ENCODE data around the gene CEP170. TPM values are rescaled to one million over a fixed set of nuclear protein-coding genes. Genes with fewer than 3 reads are reported as not detected.

Gene CEP170
- total RNA-seq, 2 donors from 2014 or later, result 11.6 to 17.5 TPM

DNA sequence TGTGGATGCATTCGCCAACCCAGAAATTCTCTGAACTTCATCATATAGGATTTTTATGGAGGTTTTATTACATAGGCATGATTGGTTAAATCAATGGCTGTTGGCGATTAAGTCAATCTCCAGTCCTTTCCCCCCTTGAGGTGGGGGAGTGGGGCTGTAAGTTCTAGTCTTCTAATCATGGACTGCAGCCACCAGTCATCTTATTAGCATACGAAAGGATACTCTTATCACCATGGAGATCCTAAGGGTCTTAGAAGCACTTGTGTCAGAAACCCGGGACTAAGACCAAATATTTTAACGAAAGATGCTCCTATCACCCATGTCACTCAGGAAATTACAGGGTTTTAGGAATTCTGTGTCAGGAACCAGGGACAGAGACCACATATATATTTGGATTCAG lies 37.0 kb upstream of the CEP170 start:
- no peaks in the 10 kb centered on the region for H3K36me3 ChIP-seq
- H3K27me3 ChIP-seq, result no peaks in the 10 kb centered on the region
- intact Hi-C loops (cut with DNase I), result no loop called here
- H3K9me3 ChIP-seq, result no peaks in the 10 kb centered on the region
- H3K27ac ChIP-seq, result no peak overlapping the region
- no peaks in the 10 kb centered on the region for H3K4me1 ChIP-seq
- DNase-seq, result no peak
- TF ChIP-seq, protein P1, sequence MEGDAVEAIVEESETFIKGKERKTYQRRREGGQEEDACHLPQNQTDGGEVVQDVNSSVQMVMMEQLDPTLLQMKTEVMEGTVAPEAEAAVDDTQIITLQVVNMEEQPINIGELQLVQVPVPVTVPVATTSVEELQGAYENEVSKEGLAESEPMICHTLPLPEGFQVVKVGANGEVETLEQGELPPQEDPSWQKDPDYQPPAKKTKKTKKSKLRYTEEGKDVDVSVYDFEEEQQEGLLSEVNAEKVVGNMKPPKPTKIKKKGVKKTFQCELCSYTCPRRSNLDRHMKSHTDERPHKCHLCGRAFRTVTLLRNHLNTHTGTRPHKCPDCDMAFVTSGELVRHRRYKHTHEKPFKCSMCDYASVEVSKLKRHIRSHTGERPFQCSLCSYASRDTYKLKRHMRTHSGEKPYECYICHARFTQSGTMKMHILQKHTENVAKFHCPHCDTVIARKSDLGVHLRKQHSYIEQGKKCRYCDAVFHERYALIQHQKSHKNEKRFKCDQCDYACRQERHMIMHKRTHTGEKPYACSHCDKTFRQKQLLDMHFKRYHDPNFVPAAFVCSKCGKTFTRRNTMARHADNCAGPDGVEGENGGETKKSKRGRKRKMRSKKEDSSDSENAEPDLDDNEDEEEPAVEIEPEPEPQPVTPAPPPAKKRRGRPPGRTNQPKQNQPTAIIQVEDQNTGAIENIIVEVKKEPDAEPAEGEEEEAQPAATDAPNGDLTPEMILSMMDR (IDR thresholded peaks at IDR 0.05), result no peak
- no peak overlapping the region for H3K9ac ChIP-seq (ENCODE audit: low read depth in 2 of 2, low read length in 2 of 2)
- H3K4me3 ChIP-seq, result no peak overlapping the region

GRCh38 chr1:243291292-243291691 lies 36.2 kb upstream of the CEP170 start:
- H3K9me3 ChIP-seq, result no peaks in the 10 kb centered on the region
- H3K4me3 ChIP-seq, result no peak overlapping the region
- H3K9ac ChIP-seq (ENCODE audit: low read depth in 2 of 2, low read length in 2 of 2), result no peak overlapping the region
- H3K4me1 ChIP-seq, result no peaks in the 10 kb centered on the region
- TF ChIP-seq, protein P1 (IDR thresholded peaks at IDR 0.05), result no peak
- no peaks in the 10 kb centered on the region for H3K27me3 ChIP-seq
- intact Hi-C loops (cut with DNase I), result no loop called here
- H3K27ac ChIP-seq, result no peak overlapping the region
- no peak for DNase-seq
- no peaks in the 10 kb centered on the region for H3K36me3 ChIP-seq

DNA sequence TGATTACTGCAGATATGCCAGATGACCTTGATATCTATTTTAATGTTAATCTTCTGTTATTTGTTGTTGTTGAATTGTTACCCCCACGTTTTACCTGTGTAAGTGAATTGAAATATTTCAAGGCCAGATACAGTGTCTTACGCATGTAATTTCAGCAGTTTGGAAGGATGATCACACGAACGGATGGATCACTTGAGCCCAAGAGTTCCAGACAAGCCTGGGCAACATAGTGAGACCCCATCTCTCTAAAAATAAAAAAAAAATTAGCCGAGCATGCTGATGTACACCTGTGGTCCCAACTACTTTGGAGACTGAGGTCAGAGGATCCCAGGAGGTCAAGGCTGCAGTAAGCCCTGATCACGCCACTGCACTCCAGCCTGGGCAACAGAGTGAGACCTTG lies 33.0 kb upstream of the CEP170 start:
- no peak for DNase-seq
- no peaks in the 10 kb centered on the region for H3K9me3 ChIP-seq
- intact Hi-C loops (cut with DNase I), result no loop called here
- no peaks in the 10 kb centered on the region for H3K27me3 ChIP-seq
- H3K4me1 ChIP-seq, result no peaks in the 10 kb centered on the region
- H3K4me3 ChIP-seq, result no peak overlapping the region
- H3K27ac ChIP-seq, result peak overlapping the region; percentile 20
- TF ChIP-seq, protein P1 (IDR thresholded peaks at IDR 0.05), result no peak
- H3K36me3 ChIP-seq, result no peaks in the 10 kb centered on the region
- no peak overlapping the region for H3K9ac ChIP-seq (ENCODE audit: low read depth in 2 of 2, low read length in 2 of 2)

DNA sequence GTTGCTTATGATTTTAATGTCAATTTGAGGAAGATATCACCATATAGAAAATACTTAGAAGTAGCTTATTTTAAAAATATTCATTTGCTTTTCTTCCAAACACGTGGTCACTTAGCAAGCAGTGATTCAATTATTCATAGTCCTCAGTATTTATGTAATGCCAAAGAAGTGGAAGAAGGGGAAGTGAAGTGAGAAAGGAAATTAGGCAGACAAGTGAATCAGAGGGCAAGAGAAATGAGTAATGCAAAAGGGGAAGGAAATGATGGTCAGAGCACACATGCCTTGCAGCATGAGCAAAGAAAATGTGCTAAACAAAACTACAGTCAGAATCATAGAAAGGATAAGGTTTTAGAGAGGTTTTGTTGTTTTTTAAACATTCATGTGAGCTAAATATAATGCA lies 32.6 kb upstream of the CEP170 start:
- Histone ChIP-seq H3K36me3 (no peaks in the 10 kb centered on the region), H3K4me1 (no peaks in the 10 kb centered on the region), H3K27me3 (no peaks in the 10 kb centered on the region), H3K9me3 (no peaks in the 10 kb centered on the region), H3K9ac (ENCODE audit: low read depth in 2 of 2, low read length in 2 of 2) (no peak overlapping the region), H3K27ac (peak overlapping the region; percentile 20), H3K4me3 (no peak overlapping the region)
- TF ChIP-seq, protein P1 (IDR thresholded peaks at IDR 0.05), result no peak
- intact Hi-C loops (cut with DNase I), result no loop called here
- DNase-seq, result no peak

DNA sequence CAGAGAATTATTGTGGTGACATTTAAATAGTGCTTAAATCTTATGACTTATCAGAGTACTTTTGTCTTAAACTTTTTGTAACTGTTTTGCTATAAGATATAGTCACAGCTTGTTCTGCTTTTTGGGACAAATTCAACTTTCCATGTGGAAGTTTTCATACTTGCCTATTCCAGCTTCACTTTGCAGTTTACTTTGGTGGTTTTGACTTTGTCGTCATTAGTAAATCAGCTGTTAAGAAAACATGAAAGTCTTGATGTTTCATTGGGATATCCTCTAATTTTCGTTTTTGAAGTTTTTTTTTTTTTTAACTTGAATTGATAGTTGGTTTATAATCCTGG lies 32.0 kb upstream of the CEP170 start:
- TF ChIP-seq, protein P1 (IDR thresholded peaks at IDR 0.05), result no peak
- Histone ChIP-seq H3K27me3 (no peaks in the 10 kb centered on the region), H3K4me3 (no peak overlapping the region), H3K4me1 (no peaks in the 10 kb centered on the region), H3K36me3 (no peaks in the 10 kb centered on the region), H3K27ac (peak overlapping the region; percentile 13), H3K9me3 (no peaks in the 10 kb centered on the region), H3K9ac (ENCODE audit: low read depth in 2 of 2, low read length in 2 of 2) (no peak overlapping the region)
- DNase-seq, result no peak
- intact Hi-C loops (cut with DNase I), result no loop called here

All from colonic mucosa (tissue), 4 donors.